A549 (cell line): ENCODE results near the gene SPHK1. TPM values are rescaled to one million over a fixed set of nuclear protein-coding genes. Genes with fewer than 3 reads are reported as not detected.
A peak's percentile ranks its signal among the peaks of the same experiment; 100 is the strongest.

Experiments used
- ATAC-seq, 2 experiments: fragments of 200-7000 bp in 1 of 2; fragments of >200 bp in 1 of 2; cut with Nextera tagmentation in 1 of 2; cut with Tn5 transposase in 1 of 2; 3 replicates each; pipeline versions ENCODE4 v1.8.0 to v1.9.1; 2018 to 2020; ENCODE audit warnings: mild to moderate bottlenecking in 1 of 2, moderate library complexity in 1 of 2
- CTCF ChIA-PET: fragments of 300-600 bp; sonication (Branson Sonifier 250); formaldehyde crosslinking; extraction: SDS; loops from one replicate; lab custom pipeline; 2021; ENCODE audit warnings: antibody characterized with exemption, inconsistent platforms; lab: Yijun Ruan, JAX
- POLR2A ChIA-PET: fragments of 350-600 bp; formaldehyde crosslinking; extraction: SDS; loops from one replicate; lab custom pipeline; 2021; ENCODE audit warnings: antibody characterized with exemption, inconsistent platforms; lab: Yijun Ruan, JAX
- DNase-seq, 2 experiments: peaks; one replicate each; pipeline versions ENCODE4 v3.0.0 to v3.0.0-alpha.2; 2011 to 2016; ENCODE audit warnings: low read depth in 1 of 2, low spot score in 1 of 2
- FAIRE-seq: peaks from 2 replicates; lab custom pipeline; 2011; peaks lifted over from hg19 to GRCh38; lab: Jason Lieb, UNC
- H3K27ac ChIP-seq, 2 experiments: fragments of >200 bp; sonication (Bioruptor Twin); formaldehyde crosslinking; 3 replicates each; pipeline ENCODE4 v1.5.1; 2016 to 2017
- H3K4me1 ChIP-seq: fragments of >200 bp; sonication (Bioruptor Twin); formaldehyde crosslinking; 3 replicates; pipeline ENCODE4 v1.6.1; 2016
- H3K4me2 ChIP-seq: fragments of >200 bp; sonication (Bioruptor Twin); formaldehyde crosslinking; 3 replicates; pipeline ENCODE4 v1.6.1; 2016
- H3K4me3 ChIP-seq: fragments of >200 bp; sonication (Bioruptor Twin); formaldehyde crosslinking; 3 replicates; pipeline ENCODE4 v1.5.1; 2016
- H3K9me3 ChIP-seq: fragments of >200 bp; sonication (Bioruptor Twin); formaldehyde crosslinking; 3 replicates; pipeline ENCODE4 v1.6.1; 2016
- BCL3 ChIP-seq: fragments of >200 bp; sonication (Bioruptor Twin); formaldehyde crosslinking; IDR thresholded peaks from 3 replicates; pipeline ENCODE4 v1.6.1; 2016
- BHLHE40 ChIP-seq: IDR thresholded peaks from 2 replicates; pipeline ENCODE4 v1.6.1; 2012; ENCODE audit warnings: low read depth, low read length, inconsistent platforms
- CBX2 ChIP-seq: fragments of 200-600 bp; sonication (generic); IDR thresholded peaks from 2 replicates; pipeline ENCODE4 v1.6.1; 2016; ENCODE audit warnings: low read depth, mild to moderate bottlenecking, borderline replicate concordance
- CBX8 ChIP-seq: fragments of 200-600 bp; sonication (generic); IDR thresholded peaks from 2 replicates; pipeline ENCODE4 v1.6.1; 2016
- CHD2 ChIP-seq: fragments of 150-350 bp; IDR thresholded peaks from 2 replicates; pipeline ENCODE4 v1.6.1; 2014; ENCODE audit warnings: low read length; ENCODE audit not compliant: partially characterized antibody
- CTCF ChIP-seq: fragments of >200 bp; sonication (Bioruptor Twin); formaldehyde crosslinking; IDR thresholded peaks from 3 replicates; pipeline ENCODE4 v1.5.1; 2016
- ESRRA ChIP-seq: fragments of 150-350 bp; IDR thresholded peaks from 2 replicates; pipeline ENCODE4 v1.6.1; 2014; ENCODE audit warnings: mild to moderate bottlenecking, low read length, borderline replicate concordance
- FOSB ChIP-seq: fragments of 250-450 bp; sonication (Bioruptor Pico); IDR thresholded peaks from 2 replicates; pipeline ENCODE4 v1.5.0; 2020; ENCODE audit warnings: mild to moderate bottlenecking, moderate library complexity
- FOSL2 ChIP-seq, 2 experiments: fragments of 450-650 bp in 1 of 2; fragments of >200 bp in 1 of 2; sonication (Bioruptor Twin) in 1 of 2; formaldehyde crosslinking; IDR thresholded peaks; 2 replicates each; pipeline versions ENCODE4 v1.5.0 to v1.6.1; 2016 to 2020; ENCODE audit warnings: mild to moderate bottlenecking in 1 of 2, moderate library complexity in 1 of 2
- HEYL ChIP-seq: fragments of 250-450 bp; sonication (Bioruptor Pico); IDR thresholded peaks from 2 replicates; pipeline ENCODE4 v1.8.0; 2021; ENCODE audit warnings: mild to moderate bottlenecking, moderate library complexity
- HOXB13 ChIP-seq: fragments of 250-450 bp; sonication (Bioruptor Pico); IDR thresholded peaks from 2 replicates; pipeline ENCODE4 v1.5.0; 2020; ENCODE audit warnings: low read depth, mild to moderate bottlenecking, moderate library complexity
- JUN ChIP-seq, 2 experiments: fragments of >200 bp; sonication (Bioruptor Twin); formaldehyde crosslinking; IDR thresholded peaks; 2 replicates in 1 of 2; 3 replicates in 1 of 2; pipeline ENCODE4 v1.6.1; 2016 to 2017
- KDM1A ChIP-seq: fragments of 200-600 bp; sonication (generic); IDR thresholded peaks from 2 replicates; pipeline ENCODE4 v1.6.1; 2016; ENCODE audit warnings: low read depth, mild to moderate bottlenecking
- MAZ ChIP-seq: fragments of 150-350 bp; IDR thresholded peaks from 2 replicates; pipeline ENCODE4 v1.6.1; 2014; ENCODE audit warnings: antibody characterized with exemption, low read depth, low read length, borderline replicate concordance
- NPAS2 ChIP-seq: fragments of 250-450 bp; sonication (Bioruptor Pico); IDR thresholded peaks from 2 replicates; pipeline ENCODE4 v1.8.0; 2022; ENCODE audit warnings: mild to moderate bottlenecking, moderate library complexity, borderline replicate concordance
- NR3C1 ChIP-seq: fragments of >200 bp; sonication (Bioruptor Twin); formaldehyde crosslinking; IDR thresholded peaks from 3 replicates; pipeline ENCODE4 v1.6.1; 2017
- PBX3 ChIP-seq: IDR thresholded peaks from 2 replicates; pipeline ENCODE4 v1.6.1; 2012
- RAD21 ChIP-seq, 2 experiments: fragments of >200 bp in 1 of 2; sonication (Bioruptor Twin) in 1 of 2; formaldehyde crosslinking in 1 of 2; IDR thresholded peaks in 1 of 2; conservative IDR thresholded peaks in 1 of 2; 2 replicates in 1 of 2; 3 replicates in 1 of 2; pipeline ENCODE4 v1.6.1; 2012 to 2018; ENCODE audit warnings: inconsistent platforms in 1 of 2
- RCOR1 ChIP-seq: fragments of 150-350 bp; IDR thresholded peaks from 2 replicates; pipeline ENCODE4 v1.6.1; 2014; ENCODE audit warnings: antibody characterized with exemption, low read length, low read depth
- RFX5 ChIP-seq: fragments of 450-650 bp; IDR thresholded peaks from 2 replicates; pipeline ENCODE4 v1.7.1; 2014; ENCODE audit warnings: antibody characterized with exemption, mild to moderate bottlenecking, moderate library complexity
- SMC3 ChIP-seq: fragments of >200 bp; sonication (Bioruptor Twin); formaldehyde crosslinking; IDR thresholded peaks from 3 replicates; pipeline ENCODE4 v1.6.1; 2018; ENCODE audit warnings: inconsistent platforms
- TP53 ChIP-seq: fragments of 250-450 bp; sonication (Bioruptor Pico); IDR thresholded peaks from 2 replicates; pipeline ENCODE4 v1.5.0; 2021; ENCODE audit warnings: mild to moderate bottlenecking, moderate library complexity
- WGBS: methylation state at CpG from one replicate; pipeline ENCODE4 v1.1.6; 2017; ENCODE audit errors: missing lambda C conversion rate; 5-methylcytosine and 5-hydroxymethylcytosine counted together
- polyA plus RNA-seq, 4 experiments: library from polyadenylated mRNA; depleted of rRNA in 3 of 4; stranded (reverse); fragments of >200 nt; fragmentation: RNase III in 1 of 4; extraction: RNeasy Plus Mini Kit Qiagen cat#74134 plus additional on column Dnase treatment in 1 of 4; gene quantifications; 2 replicates in 3 of 4; 3 replicates in 1 of 4; pipeline ENCODE4 v1.2.3, GENCODE V29; 2011 to 2017

The SPHK1 gene
- polyA plus RNA-seq, 2 of the 4 experiments (the other 2 are of a cell fraction) = 4.6 to 14.9 TPM

GRCh38 chr17:76395980-76396379 lies 11.6 kb downstream of the SPHK1 start:
- DNase-seq (no peak), FAIRE-seq (no peak), ATAC-seq (no peak)
- Histone ChIP-seq H3K4me1 (no peaks in the 10 kb centered on the region), H3K27ac (no peak overlapping the region), H3K9me3 (no peaks in the 10 kb centered on the region), H3K4me3 (no peak overlapping the region), H3K4me2 (no peak overlapping the region)
- no peak for TF ChIP-seq ESRRA
- POLR2A ChIA-PET = no interaction called here
- 92% methylated on average over 15 of the region's 15 CpGs for WGBS
- CTCF ChIA-PET = interaction anchor here (1.1 to 43.2 kb wide), 10 partner anchors 2 to 228 kb away, joined by 3 to 1107 read pairs (median 137); partner anchors contain the start of genes AANAT, PRPSAP1, QRICH2 and SPHK1

- H3K4me3 ChIP-seq = no peak overlapping the region
- CTCF ChIA-PET = interaction anchor here (0.7 to 43.2 kb wide), 43 partner anchors 3 to 475 kb away, joined by 3 to 1107 read pairs (median 5); partner anchors contain the start of genes AANAT, PRPSAP1, QRICH2 and SPHK1
- peak; percentile 47 to 64; a peak in 4 of 6 replicates for ATAC-seq
- no peaks in the 10 kb centered on the region for H3K4me1 ChIP-seq
- no peak for FAIRE-seq
- peak in 1 of 2 experiments; percentile 40 for DNase-seq
- H3K27ac ChIP-seq = no peak overlapping the region
- no peak overlapping the region for H3K4me2 ChIP-seq
- TF ChIP-seq CHD2 = no peak
- TF ChIP-seq RCOR1 = no peak
- no peak for TF ChIP-seq SMC3
- TF ChIP-seq KDM1A = no peak
- TF ChIP-seq MAZ = no peak
- TF ChIP-seq CBX8 = no peak
- TF ChIP-seq, all 56 proteins: peak for 0
- POLR2A ChIA-PET = interaction anchor here (0.9 to 2.0 kb wide), 3 partner anchors 12 to 44 kb away, joined by 3 to 11 read pairs (median 5); partner anchors contain the start of genes PRPSAP1 and SPHK1
- WGBS = 81% methylated on average over 8 of the region's 8 CpGs
- no peaks in the 10 kb centered on the region for H3K9me3 ChIP-seq
Observed at GRCh38 chr17:76397184-76397583, 12.8 kb downstream of the SPHK1 start.

GRCh38 chr17:76397687-76398522 lies 13.5 kb downstream of the SPHK1 start:
- H3K27ac ChIP-seq = no peak overlapping the region
- WGBS = 22% methylated on average over 16 of the region's 16 CpGs
- ChIA-PET CTCF (interaction anchor here (0.5 to 43.2 kb wide), 57 partner anchors 4 to 476 kb away, joined by 3 to 1107 read pairs (median 4); partner anchors contain the start of genes AANAT, PRPSAP1, QRICH2 and SPHK1), POLR2A (interaction anchor here (0.7 to 2.0 kb wide), 4 partner anchors 11 to 306 kb away, joined by 3 to 11 read pairs (median 4); partner anchors contain the start of genes PRPSAP1 and SPHK1)
- H3K4me2 ChIP-seq = no peak overlapping the region
- peak; percentile 95 for FAIRE-seq
- ATAC-seq = peak; percentile 78 to 93
- TF ChIP-seq RAD21 (conservative IDR thresholded peaks at IDR 0.05 in 1 of 2, IDR thresholded peaks at IDR 0.05 in 1 of 2) (peak; percentile 78 to 86), CBX2 (no peak), CBX8 (no peak), RFX5 (no peak), FOSL2 (IDR thresholded peaks at IDR 0.05) (no peak), FOSL2 (CRISPR knock-in tag; IDR thresholded peaks at IDR 0.05) (no peak), BHLHE40 (no peak), BCL3 (no peak), TP53 (CRISPR knock-in tag) (no peak), HEYL (CRISPR knock-in tag) (no peak), SMC3 (peak; percentile 84), PBX3 (0 out of 2 replicates have a peak, but pooled peaks have one; percentile 8), JUN (IDR thresholded peaks at IDR 0.05) (0 out of 5 replicates have a peak, but pooled peaks of 1 of the 2 experiments have one; percentile 7), CTCF (peak; percentile 95), FOSB (CRISPR knock-in tag) (no peak), MAZ (no peak), HOXB13 (CRISPR knock-in tag) (no peak), NR3C1 (no peak), NPAS2 (CRISPR knock-in tag) (no peak)
- H3K4me3 ChIP-seq = no peak overlapping the region
- peak; percentile 88 to 90 for DNase-seq
- H3K9me3 ChIP-seq = no peaks in the 10 kb centered on the region
- no peaks in the 10 kb centered on the region for H3K4me1 ChIP-seq
